Adrenal gland (tissue), 5 donors: ENCODE results near the gene CLMN.

Experiments used
- POLR2A ChIP-seq, 2 donors: fragments of 450-650 bp; IDR thresholded peaks; one replicate each; pipeline ENCODE4 v1.6.1; 2017; ENCODE audit warnings: antibody characterized with exemption in 2 of 2, mild to moderate bottlenecking in 2 of 2, moderate library complexity in 1 of 2
- TF ChIP-seq, protein P1 (sequence below), 6 experiments: fragments of 450-650 bp in 4 of 6; fragments of 200-600 bp in 2 of 6; sonication (generic) in 1 of 6; IDR thresholded peaks; 1 replicate in 5 of 6; 2 replicates in 1 of 6; pipeline versions ENCODE4 v1.5.1 to v1.8.0; 2016 to 2021; ENCODE audit warnings: antibody characterized with exemption in 6 of 6, mild to moderate bottlenecking in 2 of 6, moderate library complexity in 1 of 6
- donor health status: DM: no; HTN: no; CAD: no.

DNA sequence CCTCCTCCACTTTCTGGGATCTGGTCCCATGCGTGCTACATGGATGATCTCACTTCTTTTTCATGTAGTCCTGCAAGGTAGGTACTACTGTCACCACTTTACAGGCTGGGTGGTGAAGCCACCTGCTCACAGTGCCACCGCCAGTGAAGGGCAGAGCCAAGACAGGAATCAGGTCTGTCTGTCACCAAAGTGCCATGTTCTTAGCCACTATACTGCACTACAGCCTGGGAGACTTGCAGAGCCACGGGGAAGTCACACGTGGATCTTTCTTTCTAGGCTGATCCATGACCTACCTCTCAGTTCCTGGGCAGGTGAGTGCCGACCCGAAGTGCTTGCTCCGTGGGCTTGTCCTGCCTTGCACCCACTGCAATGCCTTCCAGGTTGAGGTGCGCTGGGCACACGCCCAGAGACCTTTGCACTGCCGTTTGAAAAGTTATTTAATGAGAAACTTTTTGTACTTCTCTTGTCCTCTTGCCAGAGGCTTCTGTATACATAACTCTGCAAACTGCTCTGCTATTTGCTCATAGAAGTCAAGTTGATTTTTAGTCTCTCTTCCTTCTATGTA lies 19.7 kb upstream of the CLMN start:
- TF ChIP-seq, protein P1, sequence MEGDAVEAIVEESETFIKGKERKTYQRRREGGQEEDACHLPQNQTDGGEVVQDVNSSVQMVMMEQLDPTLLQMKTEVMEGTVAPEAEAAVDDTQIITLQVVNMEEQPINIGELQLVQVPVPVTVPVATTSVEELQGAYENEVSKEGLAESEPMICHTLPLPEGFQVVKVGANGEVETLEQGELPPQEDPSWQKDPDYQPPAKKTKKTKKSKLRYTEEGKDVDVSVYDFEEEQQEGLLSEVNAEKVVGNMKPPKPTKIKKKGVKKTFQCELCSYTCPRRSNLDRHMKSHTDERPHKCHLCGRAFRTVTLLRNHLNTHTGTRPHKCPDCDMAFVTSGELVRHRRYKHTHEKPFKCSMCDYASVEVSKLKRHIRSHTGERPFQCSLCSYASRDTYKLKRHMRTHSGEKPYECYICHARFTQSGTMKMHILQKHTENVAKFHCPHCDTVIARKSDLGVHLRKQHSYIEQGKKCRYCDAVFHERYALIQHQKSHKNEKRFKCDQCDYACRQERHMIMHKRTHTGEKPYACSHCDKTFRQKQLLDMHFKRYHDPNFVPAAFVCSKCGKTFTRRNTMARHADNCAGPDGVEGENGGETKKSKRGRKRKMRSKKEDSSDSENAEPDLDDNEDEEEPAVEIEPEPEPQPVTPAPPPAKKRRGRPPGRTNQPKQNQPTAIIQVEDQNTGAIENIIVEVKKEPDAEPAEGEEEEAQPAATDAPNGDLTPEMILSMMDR (IDR thresholded peaks at IDR 0.05) = no peak
- TF ChIP-seq POLR2A (IDR thresholded peaks at IDR 0.05) = no peak
